H54 (cell line): ENCODE results near the gene HRH1.

Experiments used
- DNase-seq: peaks from one replicate; pipeline ENCODE4 v3.0.0; 2011; ENCODE audit warnings: low spot score, mixed read lengths; ENCODE audit not compliant: insufficient read length
- FAIRE-seq: peaks from 3 replicates; lab custom pipeline; 2011; peaks lifted over from hg19 to GRCh38; lab: Jason Lieb, UNC
- POLR2A ChIP-seq: IDR thresholded peaks from 2 replicates; pipeline ENCODE4 v1.6.1; 2011; ENCODE audit warnings: low read depth, mild to moderate bottlenecking, low read length

Gene HRH1

GRCh38 chr3:11132861-11133260, 21.4 kb upstream of the HRH1 start:
- no peak for DNase-seq
- no peak for FAIRE-seq
- no peak for TF ChIP-seq POLR2A

- FAIRE-seq = no peak
- no peak for TF ChIP-seq POLR2A
- DNase-seq = no peak
Measured at GRCh38 chr3:11134794-11135193, 19.5 kb upstream of the HRH1 start.

DNA sequence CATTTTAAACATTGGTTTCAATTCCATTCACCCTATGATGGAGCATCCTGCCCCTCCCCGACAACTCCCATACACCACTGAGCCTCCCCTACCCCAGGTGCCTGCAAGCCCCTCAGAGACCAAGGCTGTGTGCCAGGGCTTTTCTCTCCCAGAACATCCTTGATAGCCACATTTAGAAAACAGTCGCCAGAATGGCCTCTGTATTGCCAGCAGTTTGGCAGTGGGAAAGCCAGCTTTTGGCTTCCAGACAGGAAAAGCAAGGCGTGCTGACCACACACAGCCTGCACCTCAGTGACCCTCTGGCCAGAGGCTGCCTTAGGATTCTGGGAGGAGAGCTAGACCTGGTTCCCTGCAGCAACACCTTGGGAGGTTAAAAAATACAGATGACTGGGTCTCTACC, 18.2 kb upstream of the HRH1 start:
- no peak for FAIRE-seq
- TF ChIP-seq POLR2A = no peak
- no peak for DNase-seq

DNA sequence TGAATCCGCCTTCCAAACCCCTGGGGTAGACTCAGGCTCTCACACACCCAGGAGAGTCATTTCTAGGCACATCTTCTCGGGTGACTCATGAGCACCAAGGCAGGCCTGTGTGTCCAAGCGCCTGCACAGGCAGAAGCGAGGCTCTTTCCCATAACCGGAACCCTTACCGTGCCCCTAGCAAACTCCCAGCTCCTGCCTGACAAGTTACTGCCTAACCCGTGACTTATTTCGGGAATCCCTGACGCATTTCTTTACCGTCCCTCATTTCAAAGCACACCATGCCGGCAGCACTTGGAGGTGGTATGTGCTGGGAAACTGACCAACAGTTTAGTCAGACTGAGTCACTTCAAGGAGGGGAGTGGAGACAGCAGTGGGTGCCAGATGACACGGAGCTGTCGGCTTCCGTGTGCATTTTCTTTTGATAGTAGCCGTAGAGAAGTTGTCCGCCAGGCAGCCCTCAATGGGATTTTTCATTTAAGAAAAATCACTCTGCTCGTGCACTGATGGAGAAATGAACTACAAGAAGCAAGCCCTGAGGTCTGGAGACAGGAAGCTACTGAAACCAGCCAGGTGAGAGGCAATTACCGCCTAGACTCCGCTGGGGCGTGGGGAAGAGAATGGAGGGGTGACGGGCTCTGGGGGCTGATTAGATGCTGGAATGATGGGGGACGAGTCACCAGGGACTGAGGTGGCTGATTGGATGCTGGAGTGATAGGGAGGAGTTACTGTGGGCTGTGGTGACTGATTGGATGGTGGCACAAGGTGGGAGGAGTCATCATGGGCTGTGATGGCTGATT, 17.3 kb upstream of the HRH1 start:
- peak; percentile 69 for TF ChIP-seq POLR2A
- peak; percentile 92 for DNase-seq
- FAIRE-seq = peak; percentile 95

GRCh38 chr3:11137627-11137959, 16.7 kb upstream of the HRH1 start:
- no peak for TF ChIP-seq POLR2A
- no peak for DNase-seq
- no peak for FAIRE-seq

DNA sequence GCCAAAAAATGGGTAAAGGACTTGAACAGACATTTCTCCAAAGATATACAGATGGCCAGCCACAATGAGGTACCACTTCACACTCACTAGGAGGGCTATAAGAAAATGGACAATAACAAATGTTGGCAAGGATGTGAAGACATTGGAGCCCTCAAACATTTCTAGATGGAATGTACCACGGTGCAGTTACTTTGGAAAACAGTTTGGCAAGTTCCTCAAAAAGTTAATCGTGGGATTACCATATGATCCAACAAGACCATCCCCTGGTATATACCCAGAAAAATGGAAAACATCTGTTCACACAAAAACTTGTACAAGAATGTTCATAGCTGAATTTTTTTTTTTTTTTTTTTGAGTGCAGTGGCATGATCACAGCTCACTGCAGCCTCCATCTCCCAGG, 15.9 kb upstream of the HRH1 start:
- DNase-seq (no peak), FAIRE-seq (no peak)
- TF ChIP-seq POLR2A = no peak

- FAIRE-seq (no peak), DNase-seq (no peak)
- no peak for TF ChIP-seq POLR2A
Measured at GRCh38 chr3:11140030-11140712, 14.1 kb upstream of the HRH1 start.

GRCh38 chr3:11140713-11141104, 13.6 kb upstream of the HRH1 start:
- no peak for DNase-seq
- FAIRE-seq = no peak
- TF ChIP-seq POLR2A = no peak

DNA sequence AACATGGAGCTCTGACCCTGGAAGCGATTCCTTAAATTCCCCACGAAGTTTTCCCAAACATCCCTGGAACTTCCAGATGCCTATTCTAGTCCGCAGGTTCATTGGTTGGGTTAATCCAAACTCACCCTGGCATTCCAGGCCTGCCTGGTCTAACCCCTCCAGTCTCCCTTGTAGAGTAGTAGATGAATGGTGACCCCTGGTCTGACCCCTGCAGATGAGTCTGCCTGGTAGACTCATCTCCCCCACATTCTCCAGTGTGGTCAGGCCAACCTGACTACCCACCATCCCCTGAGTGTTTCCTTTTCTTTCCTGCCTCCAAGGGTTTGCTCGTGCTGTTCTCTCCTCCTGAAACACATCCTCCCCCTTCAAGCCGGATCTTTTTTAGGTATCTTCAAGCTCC, 10.8 kb upstream of the HRH1 start:
- no peak for TF ChIP-seq POLR2A
- FAIRE-seq (no peak), DNase-seq (no peak)

- no peak for TF ChIP-seq POLR2A
- no peak for FAIRE-seq
- no peak for DNase-seq
Measured at GRCh38 chr3:11144996-11145395, 9.3 kb upstream of the HRH1 start.

- FAIRE-seq = peak; percentile 76
- TF ChIP-seq POLR2A = no peak
- peak; percentile 41 for DNase-seq
Measured at GRCh38 chr3:11145888-11146287, 8.4 kb upstream of the HRH1 start.

DNA sequence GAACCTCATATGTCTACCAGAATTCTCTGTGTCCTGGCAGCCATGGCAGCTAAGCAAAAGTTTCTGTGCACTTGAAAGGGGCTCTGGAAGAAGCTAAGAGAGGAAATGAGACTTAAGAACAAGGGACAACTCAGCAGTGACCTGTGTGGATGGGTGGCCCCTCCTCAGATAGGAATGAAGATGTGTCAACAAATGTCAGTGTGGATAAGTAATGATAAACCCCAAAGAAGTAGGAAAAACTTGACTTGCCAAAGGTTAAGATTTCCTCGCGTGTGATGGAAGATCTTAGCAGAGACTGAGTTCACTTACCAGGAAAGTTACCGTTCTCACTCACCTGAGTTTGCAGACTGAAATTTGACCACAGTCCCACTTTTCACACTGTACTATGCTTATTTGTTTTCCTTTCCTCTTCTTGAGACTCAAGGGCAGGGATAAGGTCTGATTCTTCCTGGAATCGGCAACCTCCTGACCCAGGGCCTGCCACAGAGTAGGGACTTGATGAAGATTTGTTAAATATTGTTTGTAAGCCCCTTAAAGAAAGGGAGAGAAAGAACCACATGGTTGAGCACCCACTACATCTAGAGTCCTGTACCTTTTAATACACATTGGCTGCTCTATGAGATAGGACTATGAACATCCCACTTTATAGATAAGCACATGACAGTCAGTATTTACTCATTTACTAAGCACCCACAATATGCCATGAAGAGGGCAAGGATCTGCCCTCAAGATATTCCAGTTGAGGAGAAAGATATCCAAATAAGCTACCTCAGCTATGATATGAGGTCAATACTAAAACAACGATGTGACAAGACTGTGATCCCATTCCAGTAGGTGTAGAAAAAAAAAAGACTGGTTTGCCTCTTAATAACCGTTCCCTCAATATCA, 7.3 kb upstream of the HRH1 start:
- DNase-seq = no peak
- TF ChIP-seq POLR2A = no peak
- no peak for FAIRE-seq

DNA sequence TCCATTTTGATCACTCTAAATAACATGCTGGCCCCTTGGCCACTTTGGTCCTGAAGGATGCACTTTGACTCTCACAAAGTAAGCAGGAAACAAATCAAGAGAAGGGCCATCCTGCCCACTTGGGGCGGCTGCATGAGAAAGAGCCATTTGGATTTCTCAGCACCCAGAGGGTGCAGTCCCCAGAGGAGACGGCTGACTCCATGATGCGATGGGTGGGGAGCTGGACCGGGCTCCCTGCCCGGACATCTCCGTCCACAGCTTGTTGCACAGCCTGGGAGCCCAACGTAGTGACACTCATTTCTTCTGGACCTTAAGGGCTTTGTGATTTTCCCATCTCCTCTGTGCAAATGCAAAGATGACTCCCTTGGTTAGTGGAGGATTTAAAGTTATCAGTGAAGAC, 4.0 kb upstream of the HRH1 start:
- no peak for DNase-seq
- FAIRE-seq = no peak
- no peak for TF ChIP-seq POLR2A

- TF ChIP-seq POLR2A = no peak
- no peak for FAIRE-seq
- DNase-seq = no peak
Measured at GRCh38 chr3:11152301-11152700, 2.0 kb upstream of the HRH1 start.
